SK-N-SH (cell line): ENCODE data around the gene NSUN2.

Source experiments
- EZH2phosphoT487 ChIP-seq: fragments of 200-600 bp; sonication (generic); IDR thresholded peaks from 2 replicates; pipeline ENCODE4 v1.6.1; 2017; ENCODE audit warnings: low read depth, mixed run types, mild to moderate bottlenecking, antibody characterized with exemption, moderate library complexity, borderline replicate concordance
- FOXJ3 ChIP-seq: sonication (generic); formaldehyde crosslinking; IDR thresholded peaks from 2 replicates; pipeline ENCODE4 v1.5.1; 2020; ENCODE audit warnings: mild to moderate bottlenecking, missing genetic modification reagents
- RCOR1 ChIP-seq: fragments of 150-350 bp; IDR thresholded peaks from 2 replicates; pipeline ENCODE4 v1.6.1; 2017; ENCODE audit warnings: antibody characterized with exemption, low read length
- TAF1 ChIP-seq: IDR thresholded peaks from 2 replicates; pipeline ENCODE4 v1.6.1; 2012; ENCODE audit warnings: low read depth, mild to moderate bottlenecking, low read length, moderate library complexity, borderline replicate concordance
- TF ChIP-seq, protein P1 (sequence below): IDR thresholded peaks from 2 replicates; pipeline ENCODE4 v1.6.1; 2012; ENCODE audit warnings: mild to moderate bottlenecking, low read depth, low read length, moderate library complexity
- TF ChIP-seq, protein P2 (sequence below): IDR thresholded peaks from 2 replicates; pipeline ENCODE4; 2012

DNA sequence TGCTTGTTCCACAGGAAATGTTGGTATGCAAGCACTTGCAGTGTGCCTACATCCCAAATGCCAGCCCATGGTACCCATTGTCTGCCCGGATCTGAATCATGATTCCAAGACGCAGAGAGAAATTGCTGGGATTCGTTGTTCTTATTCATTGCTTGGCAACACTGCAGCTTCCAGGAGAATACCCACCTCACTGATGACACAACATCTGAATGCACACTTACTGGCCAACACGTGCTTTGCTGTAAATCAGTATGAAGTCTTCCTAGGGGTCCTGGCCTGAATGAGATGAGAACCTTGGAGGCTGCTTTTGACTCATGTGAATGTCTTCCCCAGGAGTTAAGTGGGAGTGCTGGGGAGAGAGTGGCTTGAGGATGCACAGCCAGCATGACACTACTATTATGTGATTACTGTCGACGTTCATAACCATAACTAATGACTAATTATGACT, 12.0 kb upstream of the NSUN2 start:
- TF ChIP-seq, protein P1, sequence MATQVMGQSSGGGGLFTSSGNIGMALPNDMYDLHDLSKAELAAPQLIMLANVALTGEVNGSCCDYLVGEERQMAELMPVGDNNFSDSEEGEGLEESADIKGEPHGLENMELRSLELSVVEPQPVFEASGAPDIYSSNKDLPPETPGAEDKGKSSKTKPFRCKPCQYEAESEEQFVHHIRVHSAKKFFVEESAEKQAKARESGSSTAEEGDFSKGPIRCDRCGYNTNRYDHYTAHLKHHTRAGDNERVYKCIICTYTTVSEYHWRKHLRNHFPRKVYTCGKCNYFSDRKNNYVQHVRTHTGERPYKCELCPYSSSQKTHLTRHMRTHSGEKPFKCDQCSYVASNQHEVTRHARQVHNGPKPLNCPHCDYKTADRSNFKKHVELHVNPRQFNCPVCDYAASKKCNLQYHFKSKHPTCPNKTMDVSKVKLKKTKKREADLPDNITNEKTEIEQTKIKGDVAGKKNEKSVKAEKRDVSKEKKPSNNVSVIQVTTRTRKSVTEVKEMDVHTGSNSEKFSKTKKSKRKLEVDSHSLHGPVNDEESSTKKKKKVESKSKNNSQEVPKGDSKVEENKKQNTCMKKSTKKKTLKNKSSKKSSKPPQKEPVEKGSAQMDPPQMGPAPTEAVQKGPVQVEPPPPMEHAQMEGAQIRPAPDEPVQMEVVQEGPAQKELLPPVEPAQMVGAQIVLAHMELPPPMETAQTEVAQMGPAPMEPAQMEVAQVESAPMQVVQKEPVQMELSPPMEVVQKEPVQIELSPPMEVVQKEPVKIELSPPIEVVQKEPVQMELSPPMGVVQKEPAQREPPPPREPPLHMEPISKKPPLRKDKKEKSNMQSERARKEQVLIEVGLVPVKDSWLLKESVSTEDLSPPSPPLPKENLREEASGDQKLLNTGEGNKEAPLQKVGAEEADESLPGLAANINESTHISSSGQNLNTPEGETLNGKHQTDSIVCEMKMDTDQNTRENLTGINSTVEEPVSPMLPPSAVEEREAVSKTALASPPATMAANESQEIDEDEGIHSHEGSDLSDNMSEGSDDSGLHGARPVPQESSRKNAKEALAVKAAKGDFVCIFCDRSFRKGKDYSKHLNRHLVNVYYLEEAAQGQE = no peak
- TF ChIP-seq RCOR1 (no peak), FOXJ3 (CRISPR knock-in tag) (no peak), EZH2phosphoT487 (no peak), TAF1 (no peak)
- TF ChIP-seq, protein P2, sequence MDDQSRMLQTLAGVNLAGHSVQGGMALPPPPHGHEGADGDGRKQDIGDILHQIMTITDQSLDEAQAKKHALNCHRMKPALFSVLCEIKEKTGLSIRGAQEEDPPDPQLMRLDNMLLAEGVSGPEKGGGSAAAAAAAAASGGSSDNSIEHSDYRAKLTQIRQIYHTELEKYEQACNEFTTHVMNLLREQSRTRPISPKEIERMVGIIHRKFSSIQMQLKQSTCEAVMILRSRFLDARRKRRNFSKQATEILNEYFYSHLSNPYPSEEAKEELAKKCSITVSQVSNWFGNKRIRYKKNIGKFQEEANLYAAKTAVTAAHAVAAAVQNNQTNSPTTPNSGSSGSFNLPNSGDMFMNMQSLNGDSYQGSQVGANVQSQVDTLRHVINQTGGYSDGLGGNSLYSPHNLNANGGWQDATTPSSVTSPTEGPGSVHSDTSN = no peak
